GM12874 (cell line): ENCODE data around the gene GALNT18.

Experiments used
- CTCF ChIP-seq: IDR thresholded peaks from 2 replicates; pipeline ENCODE4 v1.5.1; 2011; ENCODE audit warnings: low read depth, mild to moderate bottlenecking, control low read depth, low read length, moderate library complexity; ENCODE audit not compliant: insufficient read depth

Gene GALNT18

GRCh38 chr11:11493698-11494097, 128.1 kb downstream of the GALNT18 start:
- no peak for TF ChIP-seq CTCF

GRCh38 chr11:11491589-11491988, 130.2 kb downstream of the GALNT18 start:
- TF ChIP-seq CTCF: no peak

- no peak for TF ChIP-seq CTCF
Observed at GRCh38 chr11:11491014-11491413, 130.8 kb downstream of the GALNT18 start.

GRCh38 chr11:11486423-11486822, 135.4 kb downstream of the GALNT18 start:
- no peak for TF ChIP-seq CTCF

GRCh38 chr11:11486002-11486401, 135.8 kb downstream of the GALNT18 start:
- no peak for TF ChIP-seq CTCF

- TF ChIP-seq CTCF: no peak
Observed at GRCh38 chr11:11483627-11484026, 138.2 kb downstream of the GALNT18 start.

- no peak for TF ChIP-seq CTCF
Observed at GRCh38 chr11:11482730-11483129, 139.1 kb downstream of the GALNT18 start.

- TF ChIP-seq CTCF: no peak
Observed at GRCh38 chr11:11481371-11481770, 140.4 kb downstream of the GALNT18 start.
